HEK293 (cell line): ENCODE measurements around the gene DNAH8.

Source experiments
- CTCF ChIP-seq: fragments of 450-650 bp; formaldehyde crosslinking; IDR thresholded peaks from 2 replicates; pipeline ENCODE4 v1.5.1; 2016; ENCODE audit warnings: missing biosample characterization, missing genetic modification characterization
- SCRT2 ChIP-seq: fragments of 450-650 bp; formaldehyde crosslinking; IDR thresholded peaks from 2 replicates; pipeline ENCODE4 v1.5.1; 2016; ENCODE audit warnings: missing biosample characterization, missing genetic modification characterization
- TCF7L2 ChIP-seq: IDR thresholded peaks from 2 replicates; pipeline ENCODE4 v1.6.1; 2011; ENCODE audit warnings: low read depth, mild to moderate bottlenecking, inconsistent platforms, low read length, moderate library complexity, borderline replicate concordance
- ZNF18 ChIP-seq: fragments of 450-650 bp; formaldehyde crosslinking; IDR thresholded peaks from 2 replicates; pipeline ENCODE4 v1.5.1; 2016; ENCODE audit warnings: missing biosample characterization, missing genetic modification characterization
- ZNF776 ChIP-seq: fragments of 450-650 bp; formaldehyde crosslinking; IDR thresholded peaks from 2 replicates; pipeline ENCODE4 v1.5.0; 2017; ENCODE audit warnings: missing biosample characterization, missing genetic modification characterization, borderline replicate concordance

GRCh38 chr6:38671885-38672467, 43.1 kb upstream of the DNAH8 start:
- TF ChIP-seq ZNF18 (tag by site-specific recombination), result no peak
- peak; percentile 17; the same call in 1 of the 2 replicates for TF ChIP-seq CTCF (tag by site-specific recombination)
- TF ChIP-seq TCF7L2, result no peak
- no peak for TF ChIP-seq SCRT2 (tag by site-specific recombination)
- TF ChIP-seq ZNF776 (tag by site-specific recombination), result no peak
